Measurements from ENCODE around the gene CREB5.

The CREB5 gene

GRCh38 chr7:28554802-28555471, 142.6 kb downstream of the CREB5 start:
- no peak for DNase-seq

GRCh38 chr7:28556025-28556424, 143.7 kb downstream of the CREB5 start:
- DNase-seq: no peak

GRCh38 chr7:28556671-28557070, 144.4 kb downstream of the CREB5 start:
- DNase-seq: no peak

- no peak for DNase-seq
Observed at GRCh38 chr7:28558236-28558635, 145.9 kb downstream of the CREB5 start.

- DNase-seq: no peak
Observed at GRCh38 chr7:28560767-28561166, 148.4 kb downstream of the CREB5 start.

- no peak for DNase-seq
Observed at GRCh38 chr7:28564033-28564432, 151.7 kb downstream of the CREB5 start.

- DNase-seq: no peak
Observed at GRCh38 chr7:28564755-28565374, 152.5 kb downstream of the CREB5 start.

- DNase-seq: no peak
Observed at GRCh38 chr7:28565980-28566379, 153.7 kb downstream of the CREB5 start.

- no peak for DNase-seq
Observed at GRCh38 chr7:28570113-28570969, 158.0 kb downstream of the CREB5 start.

- no peak for DNase-seq
Observed at GRCh38 chr7:28570970-28571288, 158.6 kb downstream of the CREB5 start.

- DNase-seq: no peak
Observed at GRCh38 chr7:28571405-28571804, 159.1 kb downstream of the CREB5 start.

- peak; percentile 90 for DNase-seq
Observed at GRCh38 chr7:28572321-28573058, 160.2 kb downstream of the CREB5 start.

- peak; percentile 97 for DNase-seq
Observed at GRCh38 chr7:28573059-28573553, 160.8 kb downstream of the CREB5 start.

GRCh38 chr7:28573651-28574301, 161.5 kb downstream of the CREB5 start:
- DNase-seq: peak; percentile 92

- no peak for DNase-seq
Observed at GRCh38 chr7:28575241-28575643, 162.9 kb downstream of the CREB5 start.

- DNase-seq: no peak
Observed at GRCh38 chr7:28576656-28577055, 164.3 kb downstream of the CREB5 start.

GRCh38 chr7:28579571-28579970, 167.3 kb downstream of the CREB5 start:
- DNase-seq: no peak

- DNase-seq: no peak
Observed at GRCh38 chr7:28580665-28581064, 168.3 kb downstream of the CREB5 start.

- no peak for DNase-seq
Observed at GRCh38 chr7:28581351-28581750, 169.0 kb downstream of the CREB5 start.

- DNase-seq: no peak
Observed at GRCh38 chr7:28582226-28582625, 169.9 kb downstream of the CREB5 start.

GRCh38 chr7:28584235-28584634, 171.9 kb downstream of the CREB5 start:
- no peak for DNase-seq

GRCh38 chr7:28586736-28587135, 174.4 kb downstream of the CREB5 start:
- no peak for DNase-seq

- DNase-seq: no peak
Observed at GRCh38 chr7:28587211-28587610, 174.9 kb downstream of the CREB5 start.
